ENCODE data around the gene CTNNBIP1. TPM values are rescaled to one million over a fixed set of nuclear protein-coding genes. Genes with fewer than 3 reads are reported as not detected.

Gene CTNNBIP1
- total RNA-seq, 1 experiment from 2014 or later, result 14.6 TPM

GRCh38 chr1:9888886-9889285, 21.2 kb downstream of the CTNNBIP1 start:
- POLR2A ChIA-PET (ENCODE audit: low non-redundant PET), result no interaction called here
- Histone ChIP-seq H3K36me3 (ENCODE audit: insufficient read depth, low read length, poor library complexity, severe bottlenecking) (no peaks in the 10 kb centered on the region), H3K4me1 (ENCODE audit: insufficient read depth, low read length, poor library complexity, severe bottlenecking) (peaks cover 58% of the 10 kb centered on the region), H3K27me3 (replicated peaks; ENCODE audit: insufficient read depth, low read depth, low read length, poor library complexity) (no peaks in the 10 kb centered on the region), H3K27ac (ENCODE audit: low read depth, low read length, poor library complexity, severe bottlenecking) (peak overlapping the region; percentile 77), H3K9me3 (ENCODE audit: low read depth, low read length, poor library complexity, severe bottlenecking) (no peaks in the 10 kb centered on the region), H3K4me3 (ENCODE audit: low read depth, low read length, poor library complexity, severe bottlenecking) (no peak overlapping the region)
- TF ChIP-seq EZH2 (IDR thresholded peaks at IDR 0.05; ENCODE audit: borderline replicate concordance, low read depth, low read length, poor library complexity, severe bottlenecking) (no peak), CTCF (conservative IDR thresholded peaks at IDR 0.05; ENCODE audit: low read depth, low read length) (no peak)
- intact Hi-C loops (cut with micrococcal nuclease; ENCODE audit: unreplicated experiment), result no loop called here
- no TSS peak for BruUV-seq (replicated peaks)
- CTCF ChIA-PET, result no interaction called here
- no peak for DNase-seq (ENCODE audit: low spot score)

- H3K27ac ChIP-seq (ENCODE audit: low read depth, low read length, poor library complexity, severe bottlenecking), result no peak overlapping the region
- DNase-seq (ENCODE audit: low spot score), result no peak
- CTCF ChIA-PET, result no interaction called here
These were observed 23.0 kb downstream of the CTNNBIP1 start for GRCh38 chr1:9887070-9887469.

DNA sequence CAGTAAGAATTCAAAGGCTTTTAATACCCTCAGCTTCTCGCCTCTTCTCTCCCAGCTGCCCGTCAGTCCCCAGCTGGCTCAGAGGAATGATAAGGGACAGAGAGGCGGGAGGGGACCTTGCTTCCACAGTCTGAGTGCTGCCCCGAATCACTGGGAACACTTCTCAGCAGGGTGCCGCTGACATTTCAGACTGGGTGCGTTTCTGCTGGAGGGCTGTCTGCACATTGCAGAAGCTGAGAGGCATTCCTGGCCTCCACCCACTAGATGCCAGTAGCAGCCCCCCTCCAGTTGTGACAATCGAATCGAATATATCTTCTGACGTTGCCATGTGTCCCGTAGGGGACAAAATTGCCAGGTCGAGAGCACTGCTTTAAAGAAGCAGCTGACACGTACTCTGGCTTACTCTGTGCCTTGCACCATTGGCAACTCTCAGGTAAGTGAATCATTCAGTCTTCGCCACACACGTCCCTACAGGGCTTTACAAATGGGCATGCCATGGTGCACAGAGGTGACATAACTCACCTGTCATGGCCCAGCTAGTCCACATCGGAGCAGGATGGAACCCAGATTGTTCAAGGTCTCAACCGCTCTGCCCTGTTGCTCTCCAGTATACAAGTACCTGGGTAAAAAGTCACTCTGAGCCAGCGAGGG, 23.9 kb downstream of the CTNNBIP1 start:
- no peaks in the 10 kb centered on the region for H3K9me3 ChIP-seq (ENCODE audit: low read depth, low read length, poor library complexity, severe bottlenecking)
- ChIA-PET CTCF (no interaction called here), POLR2A (ENCODE audit: low non-redundant PET) (interaction anchor here (0.6 kb wide), 1 partner anchor 77 kb away, joined by 4 read pairs; no protein-coding TSS in a partner anchor)
- peaks cover 35% of the 10 kb centered on the region for H3K4me1 ChIP-seq (ENCODE audit: insufficient read depth, low read length, poor library complexity, severe bottlenecking)
- BruUV-seq (replicated peaks), result no TSS peak
- no peak for TF ChIP-seq EZH2 (IDR thresholded peaks at IDR 0.05; ENCODE audit: borderline replicate concordance, low read depth, low read length, poor library complexity, severe bottlenecking)
- peak; percentile 28 for TF ChIP-seq CTCF (conservative IDR thresholded peaks at IDR 0.05; ENCODE audit: low read depth, low read length)
- H3K36me3 ChIP-seq (ENCODE audit: insufficient read depth, low read length, poor library complexity, severe bottlenecking), result no peaks in the 10 kb centered on the region
- intact Hi-C loops (cut with micrococcal nuclease; ENCODE audit: unreplicated experiment), result no loop called here
- H3K27me3 ChIP-seq (replicated peaks; ENCODE audit: insufficient read depth, low read depth, low read length, poor library complexity), result no peaks in the 10 kb centered on the region
- DNase-seq (ENCODE audit: low spot score), result peak; percentile 60
- H3K4me3 ChIP-seq (ENCODE audit: low read depth, low read length, poor library complexity, severe bottlenecking), result no peak overlapping the region
- no peak overlapping the region for H3K27ac ChIP-seq (ENCODE audit: low read depth, low read length, poor library complexity, severe bottlenecking)

More at GRCh38 chr1:9887070-9887469, 23.0 kb downstream of the CTNNBIP1 start:
- BruUV-seq (replicated peaks), result no TSS peak
- no peaks in the 10 kb centered on the region for H3K27me3 ChIP-seq (replicated peaks; ENCODE audit: insufficient read depth, low read depth, low read length, poor library complexity)
- no peak overlapping the region for H3K4me3 ChIP-seq (ENCODE audit: low read depth, low read length, poor library complexity, severe bottlenecking)
- peaks cover 42% of the 10 kb centered on the region for H3K4me1 ChIP-seq (ENCODE audit: insufficient read depth, low read length, poor library complexity, severe bottlenecking)
- no peaks in the 10 kb centered on the region for H3K36me3 ChIP-seq (ENCODE audit: insufficient read depth, low read length, poor library complexity, severe bottlenecking)
- POLR2A ChIA-PET (ENCODE audit: low non-redundant PET), result no interaction called here
- no peak for TF ChIP-seq CTCF (conservative IDR thresholded peaks at IDR 0.05; ENCODE audit: low read depth, low read length)
- no peak for TF ChIP-seq EZH2 (IDR thresholded peaks at IDR 0.05; ENCODE audit: borderline replicate concordance, low read depth, low read length, poor library complexity, severe bottlenecking)
- intact Hi-C loops (cut with micrococcal nuclease; ENCODE audit: unreplicated experiment), result no loop called here
- H3K9me3 ChIP-seq (ENCODE audit: low read depth, low read length, poor library complexity, severe bottlenecking), result no peaks in the 10 kb centered on the region

All from A673 (cell line).